ENCODE results near the gene LRRFIP1. TPM values are rescaled to one million over a fixed set of nuclear protein-coding genes. Genes with fewer than 3 reads are reported as not detected.

Gene LRRFIP1
- polyA plus RNA-seq, 1 donor (not counting 4 experiments of a cell fraction or from before 2014, with no cell fraction given), result 115 TPM

DNA sequence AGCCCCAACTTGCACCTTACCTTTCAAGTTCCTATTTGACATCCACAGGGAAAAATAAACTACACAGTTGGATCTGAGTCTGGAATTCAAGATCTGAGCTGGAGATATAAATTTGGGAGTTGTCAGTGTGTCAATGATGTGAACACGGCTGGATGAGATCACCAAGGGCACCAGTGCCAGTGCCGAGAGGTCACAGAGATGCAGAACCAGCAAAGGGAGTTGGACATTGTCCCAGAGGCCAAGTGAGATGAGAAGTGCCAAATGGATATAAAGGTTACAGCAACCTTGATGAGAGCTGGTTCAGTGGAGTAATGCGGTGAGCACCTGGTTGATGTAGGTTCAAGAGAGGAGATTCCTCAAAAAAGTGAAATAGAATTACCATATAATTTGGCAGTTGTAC lies 24.8 kb downstream of the LRRFIP1 start:
- Histone ChIP-seq H3K79me2 (ENCODE audit: control insufficient read depth, insufficient read depth, low read length) (no peaks in the 10 kb centered on the region), H3K4me3 (ENCODE audit: control insufficient read depth in 2 of 3, extremely low read depth in 1 of 3, insufficient read depth in 2 of 3, low read depth in 1 of 3, low read length in 3 of 3) (no peak overlapping the region), H3K9me3 (ENCODE audit: control insufficient read depth, low read depth, low read length) (no peaks in the 10 kb centered on the region), H4K20me1 (ENCODE audit: control insufficient read depth, extremely low read depth, insufficient read depth, low read length) (no peaks in the 10 kb centered on the region), H3K9me1 (ENCODE audit: control insufficient read depth, extremely low read depth, insufficient read depth, low read length) (no peaks in the 10 kb centered on the region), H3K36me3 (ENCODE audit: control insufficient read depth in 2 of 2, extremely low read depth in 1 of 2, insufficient read depth in 2 of 2, low read length in 2 of 2) (no peaks in the 10 kb centered on the region), H2AFZ (ENCODE audit: control insufficient read depth, low read length) (no peak overlapping the region), H3K4me2 (ENCODE audit: control insufficient read depth, extremely low read depth, insufficient read depth, low read depth, low read length) (no peak overlapping the region), H3K4me1 (ENCODE audit: control insufficient read depth, extremely low read depth, insufficient read depth, low read length) (no peaks in the 10 kb centered on the region), H3K9ac (ENCODE audit: control insufficient read depth, extremely low read depth, insufficient read depth, low read length) (no peak overlapping the region), H3K27me3 (ENCODE audit: control insufficient read depth, extremely low read depth, insufficient read depth, low read length) (peaks cover 21% of the 10 kb centered on the region), H3K27ac (ENCODE audit: control insufficient read depth, insufficient read depth, low read length) (no peak overlapping the region)
- dilution Hi-C loops (cut with MboI; ENCODE audit: extremely low pct_ligation_motif_present, low sequenced_read_pairs), result no loop called here
- FAIRE-seq, result no peak
- no peak for DNase-seq (ENCODE audit: low read depth, low spot score)
- TF ChIP-seq CTCF (optimal IDR thresholded peaks at IDR 0.05 in 1 of 3, IDR thresholded peaks at IDR 0.05 in 1 of 3, conservative IDR thresholded peaks at IDR 0.05 in 1 of 3; ENCODE audit: extremely low read depth in 1 of 3, insufficient read depth in 2 of 3, low read length in 3 of 3), result no peak
- TF ChIP-seq EZH2 (IDR thresholded peaks at IDR 0.05; ENCODE audit: low read length), result no peak

- no peak overlapping the region for H3K9ac ChIP-seq (ENCODE audit: control insufficient read depth, extremely low read depth, insufficient read depth, low read length)
- no peaks in the 10 kb centered on the region for H3K9me1 ChIP-seq (ENCODE audit: control insufficient read depth, extremely low read depth, insufficient read depth, low read length)
- no peak overlapping the region for H3K4me3 ChIP-seq (ENCODE audit: control insufficient read depth in 2 of 3, extremely low read depth in 1 of 3, insufficient read depth in 2 of 3, low read depth in 1 of 3, low read length in 3 of 3)
- TF ChIP-seq CTCF (optimal IDR thresholded peaks at IDR 0.05 in 1 of 3, IDR thresholded peaks at IDR 0.05 in 1 of 3, conservative IDR thresholded peaks at IDR 0.05 in 1 of 3; ENCODE audit: extremely low read depth in 1 of 3, insufficient read depth in 2 of 3, low read length in 3 of 3) (no peak), EZH2 (IDR thresholded peaks at IDR 0.05; ENCODE audit: low read length) (no peak)
- H3K4me2 ChIP-seq (ENCODE audit: control insufficient read depth, extremely low read depth, insufficient read depth, low read depth, low read length), result no peak overlapping the region
- H3K36me3 ChIP-seq (ENCODE audit: control insufficient read depth in 2 of 2, extremely low read depth in 1 of 2, insufficient read depth in 2 of 2, low read length in 2 of 2), result no peaks in the 10 kb centered on the region
- H4K20me1 ChIP-seq (ENCODE audit: control insufficient read depth, extremely low read depth, insufficient read depth, low read length), result no peaks in the 10 kb centered on the region
- H2AFZ ChIP-seq (ENCODE audit: control insufficient read depth, low read length), result no peak overlapping the region
- no peaks in the 10 kb centered on the region for H3K4me1 ChIP-seq (ENCODE audit: control insufficient read depth, extremely low read depth, insufficient read depth, low read length)
- no peaks in the 10 kb centered on the region for H3K9me3 ChIP-seq (ENCODE audit: control insufficient read depth, low read depth, low read length)
- dilution Hi-C loops (cut with MboI; ENCODE audit: extremely low pct_ligation_motif_present, low sequenced_read_pairs), result no loop called here
- H3K79me2 ChIP-seq (ENCODE audit: control insufficient read depth, insufficient read depth, low read length), result no peaks in the 10 kb centered on the region
- no peak for FAIRE-seq
- no peak for DNase-seq (ENCODE audit: low read depth, low spot score)
- peaks cover 21% of the 10 kb centered on the region for H3K27me3 ChIP-seq (ENCODE audit: control insufficient read depth, extremely low read depth, insufficient read depth, low read length)
- no peak overlapping the region for H3K27ac ChIP-seq (ENCODE audit: control insufficient read depth, insufficient read depth, low read length)
Measured at GRCh38 chr2:237652854-237653253, 25.5 kb downstream of the LRRFIP1 start.
